Endothelial cell (in vitro differentiated cells): ENCODE measurements around the gene VKORC1L1. TPM values are rescaled to one million over a fixed set of nuclear protein-coding genes. Genes with fewer than 3 reads are reported as not detected.
"Not testable (repeated sequence)": the region's sequence is repeated elsewhere in the genome, so short reads cannot be mapped to it uniquely, and the experiment has no call there.

Experiments
- DNase-seq: peaks from one replicate; pipeline ENCODE4 v3.0.0; 2021; ENCODE audit warnings: low spot score
- H3K27ac Mint-ChIP-seq: one replicate; pipeline ENCODE4 v1.8.0; 2021; ENCODE audit warnings: mixed read lengths, inconsistent platforms; ENCODE audit not compliant: unreplicated experiment
- H3K27me3 Mint-ChIP-seq: one replicate; pipeline ENCODE4 v1.8.0; 2021; ENCODE audit warnings: mild to moderate bottlenecking, moderate library complexity, mixed read lengths, inconsistent platforms; ENCODE audit not compliant: unreplicated experiment
- H3K36me3 Mint-ChIP-seq: one replicate; pipeline ENCODE4 v1.8.0; 2021; ENCODE audit warnings: mild to moderate bottlenecking, low read depth, mixed read lengths, inconsistent platforms; ENCODE audit not compliant: unreplicated experiment
- H3K4me1 Mint-ChIP-seq: one replicate; pipeline ENCODE4 v1.8.0; 2021; ENCODE audit warnings: mild to moderate bottlenecking, mixed read lengths, inconsistent platforms; ENCODE audit not compliant: unreplicated experiment
- H3K4me3 Mint-ChIP-seq: one replicate; pipeline ENCODE4 v1.8.0; 2021; ENCODE audit warnings: mild to moderate bottlenecking, mixed read lengths, inconsistent platforms; ENCODE audit not compliant: unreplicated experiment
- H3K9me3 Mint-ChIP-seq: one replicate; pipeline ENCODE4 v1.8.0; 2021; ENCODE audit warnings: mixed read lengths, inconsistent platforms; ENCODE audit not compliant: unreplicated experiment
- CTCF ChIP-seq: fragments of 200-600 bp; sonication (generic); IDR thresholded peaks from one replicate; pipeline ENCODE4 v1.5.0; 2021; ENCODE audit warnings: antibody characterized with exemption; ENCODE audit not compliant: unreplicated experiment
- long read RNA-seq: library from polyadenylated mRNA; unstranded; transcript quantifications from one replicate; pipeline ENCODE4 v2.0.0, GENCODE V29; 2020; ENCODE audit not compliant: unreplicated experiment
- total RNA-seq: library from RNA; stranded (reverse); fragmentation: NEBNext Ultra II Directional; extraction: Animal tissue kit (Norgen Biotek cat#: 25700); gene quantifications from one replicate; pipeline ENCODE4 v1.2.1, GENCODE V29; 2021; ENCODE audit not compliant: unreplicated experiment

The VKORC1L1 gene
- 22.9 TPM for total RNA-seq
- long read RNA-seq, full-length matches to known transcripts, result 4 of 6 reads
- long read RNA-seq, partial matches to known transcripts, result 0 of 6 reads
- long read RNA-seq, other reads (novel, unspliced or antisense), result 2 of 6 reads

GRCh38 chr7:65872776-65873581, at the start of gene VKORC1L1:
VKORC1L1 (plus strand) TSS chr7:65873074; CDS start chr7:65873372, 298 bp downstream.
- H3K4me1 Mint-ChIP-seq, result peaks cover 3% of the 10 kb centered on the region
- peaks cover 1% of the 10 kb centered on the region for H3K27me3 Mint-ChIP-seq
- H3K4me3 Mint-ChIP-seq, result peak within 1 kb of the TSS; percentile 97
- TF ChIP-seq CTCF, result no peak
- H3K27ac Mint-ChIP-seq, result peak within 1 kb of the TSS; percentile 83
- H3K36me3 Mint-ChIP-seq, result no peaks in the 10 kb centered on the region
- no peaks in the 10 kb centered on the region for H3K9me3 Mint-ChIP-seq
- peak; percentile 98 for DNase-seq

- peaks cover 3% of the 10 kb centered on the region for H3K27me3 Mint-ChIP-seq
- H3K9me3 Mint-ChIP-seq, result no peaks in the 10 kb centered on the region
- no peak for DNase-seq
- H3K27ac Mint-ChIP-seq, result no peak overlapping the region
- H3K36me3 Mint-ChIP-seq, result peaks cover 23% of the 10 kb centered on the region
- H3K4me3 Mint-ChIP-seq, result no peak overlapping the region
- H3K4me1 Mint-ChIP-seq, result no peaks in the 10 kb centered on the region
- TF ChIP-seq CTCF, result no peak
Measured at GRCh38 chr7:65827366-65827765, 45.5 kb upstream of the VKORC1L1 start.

GRCh38 chr7:65832281-65832680, 40.6 kb upstream of the VKORC1L1 start:
- Mint-ChIP-seq H3K27me3 (no peaks in the 10 kb centered on the region), H3K36me3 (peaks cover 13% of the 10 kb centered on the region), H3K9me3 (no peaks in the 10 kb centered on the region), H3K4me1 (no peaks in the 10 kb centered on the region), H3K27ac (no peak overlapping the region), H3K4me3 (no peak overlapping the region)
- TF ChIP-seq CTCF, result no peak
- DNase-seq, result peak; percentile 33

- Mint-ChIP-seq H3K36me3 (peaks cover 34% of the 10 kb centered on the region), H3K27me3 (peaks cover 17% of the 10 kb centered on the region)
- H3K9me3 Mint-ChIP-seq, DNase-seq, H3K4me1 Mint-ChIP-seq, H3K4me3 Mint-ChIP-seq, H3K27ac Mint-ChIP-seq: not testable (repeated sequence)
Measured at GRCh38 chr7:65836684-65837083, 36.2 kb upstream of the VKORC1L1 start.

- not testable (repeated sequence) for DNase-seq, H3K9me3 Mint-ChIP-seq, H3K27ac Mint-ChIP-seq, H3K4me1 Mint-ChIP-seq, H3K4me3 Mint-ChIP-seq
- peaks cover 38% of the 10 kb centered on the region for H3K36me3 Mint-ChIP-seq
- H3K27me3 Mint-ChIP-seq, result peaks cover 17% of the 10 kb centered on the region
Measured at GRCh38 chr7:65837541-65837956, 35.3 kb upstream of the VKORC1L1 start.

GRCh38 chr7:65839846-65840245, 33.0 kb upstream of the VKORC1L1 start:
- peak overlapping the region; percentile 30 for H3K27ac Mint-ChIP-seq

More at GRCh38 chr7:65839846-65840245, 33.0 kb upstream of the VKORC1L1 start:
- no peak for TF ChIP-seq CTCF
- H3K27me3 Mint-ChIP-seq, result peaks cover 17% of the 10 kb centered on the region
- no peak for DNase-seq
- H3K9me3 Mint-ChIP-seq, result no peaks in the 10 kb centered on the region
- peak overlapping the region; percentile 65 for H3K4me3 Mint-ChIP-seq
- H3K4me1 Mint-ChIP-seq, result no peaks in the 10 kb centered on the region
- peaks cover 38% of the 10 kb centered on the region for H3K36me3 Mint-ChIP-seq
